IPS-18c (cell line): ENCODE data around the gene TAF12.
"Not testable (repeated sequence)": the region's sequence is repeated elsewhere in the genome, so short reads cannot be mapped to it uniquely, and the experiment has no call there.

ENCODE experiments used
- H3K4me3 ChIP-seq: 2 replicates; pipeline ENCODE4 v1.7.0; 2013; ENCODE audit warnings: low read depth, mild to moderate bottlenecking, low read length, moderate library complexity; ENCODE audit not compliant: insufficient read depth
- H3K9me3 ChIP-seq: one replicate; pipeline ENCODE4 v1.6.1; 2013; ENCODE audit warnings: mild to moderate bottlenecking, low read length, moderate library complexity; ENCODE audit not compliant: control insufficient read depth, insufficient read depth

TAF12 gene

DNA sequence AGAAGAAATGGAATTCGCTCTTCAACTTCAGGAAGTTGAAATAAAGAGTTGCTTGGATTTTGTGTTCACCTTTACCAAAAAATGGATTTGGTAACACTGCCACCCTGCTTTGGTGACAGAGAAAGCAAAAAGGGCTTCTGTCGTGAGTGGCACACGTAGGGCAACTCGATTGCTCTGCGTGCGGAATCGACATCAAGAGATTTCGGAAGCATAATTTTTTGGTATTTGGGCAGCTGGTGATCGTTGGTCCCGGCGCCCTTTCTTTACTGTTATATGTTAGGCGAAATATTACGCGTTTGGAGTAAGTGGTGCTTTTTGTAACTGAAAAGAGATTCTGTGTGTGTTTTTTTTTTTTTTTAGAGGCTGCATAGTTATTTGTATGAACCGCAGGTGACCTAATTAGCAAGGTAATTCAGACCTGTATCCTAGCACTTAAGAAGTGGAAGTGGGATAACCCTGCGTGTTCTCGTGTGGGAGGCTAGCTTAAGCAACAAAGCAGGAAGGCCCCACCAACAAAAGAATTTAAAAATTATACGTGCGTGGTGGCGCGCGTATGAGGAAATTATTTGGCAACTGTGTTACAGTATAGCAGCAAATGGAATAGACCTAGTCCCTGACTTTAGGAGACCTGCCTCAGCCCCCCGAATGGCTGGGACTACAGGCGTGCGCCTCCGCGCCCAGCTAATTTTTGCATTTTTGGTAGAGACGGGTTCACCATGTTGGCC lies 5.8 kb upstream of the TAF12 start, which contains the start of gene RNU11:
RNU11 (plus strand) TSS at position 127 of the 725 bp plus-strand sequence.
- H3K9me3 ChIP-seq, result peaks cover 2% of the 10 kb centered on the region
- peak within 1 kb of the TSS; percentile 35; the same call in 1 of the 2 replicates for H3K4me3 ChIP-seq

GRCh38 chr1:28648008-28648473 lies 5.2 kb upstream of the TAF12 start:
- Histone ChIP-seq H3K9me3 (peaks cover 2% of the 10 kb centered on the region), H3K4me3 (peak overlapping the region; percentile 35; the same call in 1 of the 2 replicates)

DNA sequence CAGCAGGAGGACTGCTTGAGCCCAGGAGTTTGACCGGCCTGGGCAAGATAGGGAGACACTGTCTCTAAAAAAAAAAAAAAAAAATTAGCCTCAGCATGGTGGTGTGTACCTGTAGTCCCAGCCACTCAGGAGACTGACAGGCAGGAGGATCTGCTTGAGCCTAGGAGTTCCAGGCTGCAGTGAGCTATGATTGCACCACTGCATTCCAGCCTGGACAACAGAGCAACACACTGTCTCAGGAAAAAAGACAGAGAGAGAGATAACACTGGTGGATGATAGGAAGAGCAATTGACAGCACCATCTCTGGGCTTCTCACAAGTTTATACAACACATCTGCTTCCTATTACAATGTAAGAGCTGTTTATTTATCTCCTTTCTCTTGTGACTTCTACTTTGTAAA lies 3.2 kb upstream of the TAF12 start:
- H3K4me3 ChIP-seq, result no peak overlapping the region
- no peaks in the 10 kb centered on the region for H3K9me3 ChIP-seq

- H3K4me3 ChIP-seq, H3K9me3 ChIP-seq: not testable (repeated sequence)
Observed at GRCh38 chr1:28645406-28645805, 2.5 kb upstream of the TAF12 start.

DNA sequence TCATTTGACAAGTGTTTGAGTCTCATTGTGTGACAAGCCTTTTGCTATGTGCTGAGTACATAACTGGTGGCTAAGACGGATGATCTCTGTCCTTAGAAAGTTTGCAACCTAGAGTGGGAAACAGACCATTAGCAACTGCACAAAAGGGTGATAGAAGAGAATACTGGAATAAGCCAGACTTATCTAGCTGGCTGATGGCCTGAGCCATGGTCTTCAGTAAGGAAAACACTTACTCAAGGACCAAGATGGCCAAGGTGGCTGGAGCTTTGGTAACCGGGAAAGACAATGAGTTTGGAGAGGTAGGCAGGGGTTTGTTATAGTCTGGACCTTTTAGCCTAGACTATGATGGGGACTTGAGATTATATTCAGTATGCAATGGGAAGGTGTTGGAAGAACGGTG lies 1.6 kb upstream of the TAF12 start:
- no peak overlapping the region for H3K4me3 ChIP-seq
- H3K9me3 ChIP-seq, result no peaks in the 10 kb centered on the region

DNA sequence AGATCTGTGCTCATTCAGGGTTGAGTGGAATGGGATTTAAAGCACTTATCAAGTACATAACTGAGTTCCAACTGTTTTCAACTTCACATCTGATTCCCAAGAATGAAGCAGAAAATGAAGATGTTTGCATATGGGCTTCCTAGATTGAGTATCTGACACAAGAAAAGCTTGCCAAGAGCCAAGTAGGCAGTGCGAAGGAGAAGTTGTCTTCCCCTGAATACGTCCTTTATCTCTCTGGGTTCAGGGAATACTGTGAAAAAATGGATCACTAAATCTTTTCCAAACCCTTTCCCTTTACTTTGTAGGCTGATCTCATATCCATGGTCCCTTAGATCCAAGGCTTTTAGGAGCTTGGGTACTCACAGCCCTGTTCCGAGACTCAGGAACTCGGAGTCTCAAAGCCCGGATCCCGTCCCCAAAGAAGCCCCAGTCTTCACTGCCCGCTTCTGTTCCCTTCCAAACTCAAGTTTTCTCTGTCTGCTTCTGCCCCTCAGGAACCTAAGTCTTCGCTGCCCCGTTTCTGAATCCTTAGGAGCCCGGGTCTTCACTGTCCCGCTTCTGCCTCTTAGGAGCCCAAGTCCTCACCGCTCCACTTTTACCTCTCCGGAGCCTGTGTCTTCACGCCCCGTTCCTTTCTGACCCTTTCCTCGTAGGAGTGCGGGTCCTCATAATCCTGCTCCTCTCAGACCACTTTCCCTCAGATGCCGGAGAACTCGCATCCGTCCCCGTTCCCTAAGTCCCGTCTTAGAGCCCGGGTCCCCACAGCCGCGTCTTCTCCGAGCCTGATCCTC lies 616 bp downstream of the TAF12 start:
- Histone ChIP-seq H3K9me3 (no peaks in the 10 kb centered on the region), H3K4me3 (peak overlapping the region; percentile 94)

GRCh38 chr1:28640766-28641165 lies 2.1 kb downstream of the TAF12 start:
- no peak overlapping the region for H3K4me3 ChIP-seq
- no peaks in the 10 kb centered on the region for H3K9me3 ChIP-seq

DNA sequence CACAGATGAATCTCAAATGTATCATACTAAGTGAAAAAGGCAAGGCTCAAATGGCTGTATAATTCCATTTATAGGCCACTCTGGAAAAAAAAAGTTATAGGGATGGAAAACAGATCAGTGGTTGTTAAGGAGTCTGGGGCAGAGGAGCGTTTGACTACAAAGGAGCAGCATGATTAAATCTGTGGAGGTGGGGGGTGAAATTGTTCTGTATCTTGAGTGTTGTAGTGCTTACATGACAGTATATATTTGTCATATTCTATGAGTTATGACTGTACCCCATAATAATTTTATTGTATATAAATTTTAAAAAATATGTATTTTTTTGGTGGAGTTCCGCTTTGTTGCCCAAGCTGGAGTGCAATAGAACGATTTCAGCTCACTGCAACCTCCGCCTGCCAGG lies 10.3 kb downstream of the TAF12 start:
- no peak overlapping the region for H3K4me3 ChIP-seq
- peaks cover 2% of the 10 kb centered on the region for H3K9me3 ChIP-seq

GRCh38 chr1:28631713-28632112 lies 11.2 kb downstream of the TAF12 start:
- no peak overlapping the region for H3K4me3 ChIP-seq
- H3K9me3 ChIP-seq, result peaks cover 2% of the 10 kb centered on the region

GRCh38 chr1:28613175-28613574 lies 29.7 kb downstream of the TAF12 start:
- Histone ChIP-seq H3K4me3 (no peak overlapping the region), H3K9me3 (no peaks in the 10 kb centered on the region)

DNA sequence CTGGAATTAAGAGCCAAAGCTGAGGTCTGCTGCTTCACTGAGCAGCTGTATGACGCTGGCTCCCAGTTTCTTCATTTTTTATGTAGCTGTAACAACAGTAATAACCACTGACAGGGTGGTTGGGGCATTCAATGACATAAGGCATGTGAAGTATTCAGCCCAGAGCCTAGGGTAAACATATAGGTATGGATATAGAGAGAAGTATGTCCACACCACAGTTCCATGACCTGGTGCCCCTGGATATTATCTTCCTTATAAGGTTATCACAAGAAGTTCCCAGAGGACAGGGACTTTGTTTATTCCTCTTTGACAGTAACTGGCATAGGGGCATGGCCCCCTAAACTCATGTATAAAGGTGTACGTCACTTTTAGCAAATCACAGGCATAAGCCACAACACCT lies 36.1 kb downstream of the TAF12 start:
- no peaks in the 10 kb centered on the region for H3K9me3 ChIP-seq
- H3K4me3 ChIP-seq, result no peak overlapping the region

DNA sequence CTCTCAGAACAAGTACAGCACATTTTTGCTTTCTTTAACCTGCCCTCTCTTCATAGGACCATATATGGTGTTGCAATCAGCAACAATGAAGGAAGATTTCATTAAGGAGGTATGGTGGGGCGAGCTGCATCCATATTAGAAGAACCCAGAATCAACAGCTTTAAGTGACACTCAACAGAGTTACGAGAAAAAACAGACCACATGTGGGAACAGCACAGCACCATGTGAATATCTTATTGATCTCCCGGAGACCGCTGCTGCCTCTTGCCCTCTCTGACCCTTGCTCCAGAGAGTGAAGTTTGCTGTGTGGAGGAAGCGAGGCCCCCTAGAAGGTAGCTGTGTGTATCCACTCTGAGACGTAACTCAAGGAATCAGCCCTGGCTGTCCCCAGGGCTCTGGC lies 37.9 kb downstream of the TAF12 start:
- Histone ChIP-seq H3K4me3 (no peak overlapping the region), H3K9me3 (no peaks in the 10 kb centered on the region)

GRCh38 chr1:28604411-28604810 lies 38.5 kb downstream of the TAF12 start:
- H3K4me3 ChIP-seq, result no peak overlapping the region

DNA sequence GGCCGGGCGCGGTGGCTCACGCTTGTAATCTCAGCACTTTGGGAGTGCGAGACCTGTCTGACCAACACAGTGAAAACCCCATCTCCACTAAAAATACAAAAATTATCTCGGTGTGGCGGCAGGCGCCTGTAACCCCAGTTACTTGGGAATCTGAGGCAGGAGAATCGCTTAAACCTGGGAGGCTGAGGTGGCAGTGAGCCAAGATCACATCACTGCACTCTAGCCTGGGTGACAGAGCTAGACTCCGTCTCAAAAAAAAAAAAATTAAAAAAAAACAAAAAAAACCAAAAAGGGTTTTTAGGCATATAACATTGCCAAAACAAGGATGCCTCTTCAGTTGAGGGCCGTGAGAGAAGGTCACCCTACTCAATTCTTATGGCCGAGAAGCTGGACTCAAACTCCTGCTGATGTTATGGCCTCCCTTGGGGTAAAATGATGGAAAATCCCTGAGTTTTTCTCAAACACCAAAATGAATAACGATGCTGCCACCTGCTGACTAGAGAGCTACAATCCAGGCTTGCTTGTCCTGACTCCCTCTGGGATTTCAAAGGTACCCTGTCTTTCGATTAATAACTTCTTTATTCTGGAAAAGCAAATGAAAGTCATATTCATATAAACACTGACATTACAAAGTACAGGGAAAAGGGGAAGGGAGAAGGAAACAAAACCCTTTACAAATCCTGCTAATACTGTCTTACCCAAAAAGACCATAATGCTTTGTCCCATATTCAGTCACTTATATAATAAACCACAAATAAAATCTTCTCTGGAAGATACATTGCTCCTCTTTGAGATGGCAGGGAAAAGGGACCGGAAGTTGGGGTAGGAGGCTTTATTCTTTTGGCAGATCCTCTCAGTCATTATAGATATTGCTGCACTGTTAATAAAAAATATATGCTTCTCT lies 40.1 kb downstream of the TAF12 start:
- H3K9me3 ChIP-seq, result no peaks in the 10 kb centered on the region
- no peak overlapping the region for H3K4me3 ChIP-seq

More at GRCh38 chr1:28604411-28604810, 38.5 kb downstream of the TAF12 start:
- H3K9me3 ChIP-seq, result no peaks in the 10 kb centered on the region

- H3K9me3 ChIP-seq, result no peaks in the 10 kb centered on the region
- H3K4me3 ChIP-seq, result no peak overlapping the region
Observed at GRCh38 chr1:28601696-28602095, 41.2 kb downstream of the TAF12 start.

GRCh38 chr1:28596276-28596675 lies 46.6 kb downstream of the TAF12 start:
- H3K9me3 ChIP-seq, H3K4me3 ChIP-seq: not testable (repeated sequence)

GRCh38 chr1:28595412-28596191 lies 47.3 kb downstream of the TAF12 start:
- H3K4me3 ChIP-seq, result no peak overlapping the region
- no peaks in the 10 kb centered on the region for H3K9me3 ChIP-seq
